ENCODE data around the gene OPA3. TPM values are rescaled to one million over a fixed set of nuclear protein-coding genes. Genes with fewer than 3 reads are reported as not detected.

OPA3 gene
- total RNA-seq, 4 donors from 2014 or later, result 5.7 to 14.9 (median 11.6) TPM

GRCh38 chr19:45505151-45505995 lies 79.2 kb downstream of the OPA3 start:
- TF ChIP-seq POLR2AphosphoS5 (IDR thresholded peaks at IDR 0.05) (no peak), POLR2A (IDR thresholded peaks at IDR 0.05) (no peak), CTCF (IDR thresholded peaks at IDR 0.05) (no peak), EP300 (IDR thresholded peaks at IDR 0.05) (no peak)
- Histone ChIP-seq H3K27me3 (peaks cover 7% of the 10 kb centered on the region), H3K4me1 (peaks cover 0 to 23% (median 0%) of the 10 kb centered on the region in 3 donors), H3K27ac (peak overlapping the region; percentile 82 to 97 (median 92)), H3K4me3 (no peak overlapping the region), H3K36me3 (no peaks in the 10 kb centered on the region), H3K9me3 (no peaks in the 10 kb centered on the region)
- WGBS, 2 donors (ENCODE audit: low coverage in 1 of 2), result 51 to 85% methylated on average over 3 to 4 of the region's 8 CpGs
- no peak for ATAC-seq

DNA sequence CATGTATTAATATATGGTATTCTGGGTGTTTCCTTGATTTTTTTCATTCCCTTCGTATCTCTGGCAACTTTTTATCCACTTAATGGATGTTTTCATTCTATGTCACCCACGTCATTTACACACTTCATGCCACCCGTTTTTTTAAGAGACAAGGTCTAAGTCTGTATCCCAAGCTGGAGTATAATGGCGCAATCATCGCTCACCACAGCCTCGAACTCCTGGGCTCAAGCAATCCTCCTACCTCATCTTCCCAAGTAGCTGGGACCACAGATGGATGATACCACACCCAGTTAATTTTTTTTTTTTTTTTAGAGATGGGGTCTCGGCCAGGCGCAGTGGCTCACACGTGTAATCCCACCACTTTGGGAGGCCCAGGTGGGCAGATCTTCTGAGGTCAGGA lies 80.7 kb downstream of the OPA3 start:
- ATAC-seq, result no peak
- H3K27ac ChIP-seq, result no peak overlapping the region
- peaks cover 0 to 21% (median 6%) of the 10 kb centered on the region in 3 donors for H3K4me1 ChIP-seq
- peaks cover 21% of the 10 kb centered on the region for H3K27me3 ChIP-seq
- H3K4me3 ChIP-seq, result no peak overlapping the region
- TF ChIP-seq POLR2A (IDR thresholded peaks at IDR 0.05) (no peak), EP300 (IDR thresholded peaks at IDR 0.05) (no peak), CTCF (IDR thresholded peaks at IDR 0.05) (no peak), POLR2AphosphoS5 (IDR thresholded peaks at IDR 0.05) (no peak)
- WGBS, 2 donors (ENCODE audit: low coverage in 1 of 2), result 71 to 86% methylated on average over 5 to 7 of the region's 9 CpGs
- no peaks in the 10 kb centered on the region for H3K9me3 ChIP-seq
- no peaks in the 10 kb centered on the region for H3K36me3 ChIP-seq

DNA sequence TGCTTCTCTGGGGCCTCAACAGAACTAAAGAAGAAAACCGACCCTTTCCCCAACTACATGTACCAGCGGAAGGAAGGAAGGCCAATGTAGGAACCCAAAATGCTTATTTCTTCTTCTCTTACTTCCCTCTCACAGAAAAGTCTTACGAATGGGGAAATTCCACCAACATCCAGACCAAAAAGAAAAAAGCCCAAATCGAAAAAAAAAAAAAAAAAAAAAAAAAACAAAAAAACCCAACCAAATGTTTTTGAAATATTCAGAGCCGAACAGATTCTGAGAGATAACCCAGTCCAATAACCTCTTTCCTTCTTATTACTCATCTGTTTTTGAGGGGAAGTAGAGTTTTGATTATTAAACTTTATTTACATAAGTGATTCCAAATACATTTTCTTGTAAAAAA lies 82.5 kb downstream of the OPA3 start:
- Histone ChIP-seq H3K27ac (no peak overlapping the region), H3K4me3 (no peak overlapping the region), H3K9me3 (no peaks in the 10 kb centered on the region), H3K4me1 (peaks cover 0 to 39% (median 21%) of the 10 kb centered on the region in 3 donors), H3K27me3 (peaks cover 39% of the 10 kb centered on the region), H3K36me3 (no peaks in the 10 kb centered on the region)
- ATAC-seq, result no peak
- no peak for TF ChIP-seq EP300 (IDR thresholded peaks at IDR 0.05)
- no peak for TF ChIP-seq POLR2A (IDR thresholded peaks at IDR 0.05)
- no peak for TF ChIP-seq POLR2AphosphoS5 (IDR thresholded peaks at IDR 0.05)
- TF ChIP-seq CTCF (IDR thresholded peaks at IDR 0.05), result no peak
- 66 to 73% methylated on average over 3 to 4 of the region's 5 CpGs for WGBS, 2 donors (ENCODE audit: low coverage in 1 of 2)

DNA sequence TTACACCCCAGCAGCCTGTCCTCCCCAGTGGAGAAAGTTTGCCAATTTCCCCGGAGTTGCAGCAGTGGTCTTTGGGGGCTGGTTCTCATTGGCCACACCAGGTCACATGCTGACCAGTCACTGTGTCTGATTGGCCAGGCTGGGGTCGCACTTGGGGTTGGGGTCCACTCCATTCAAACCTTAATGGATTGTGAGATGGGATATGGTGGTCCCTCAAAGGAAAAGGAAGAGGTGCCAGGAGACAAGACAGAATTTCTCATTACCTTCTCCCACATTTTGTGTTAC lies 82.9 kb downstream of the OPA3 start:
- peaks cover 41% of the 10 kb centered on the region for H3K27me3 ChIP-seq
- no peak overlapping the region for H3K4me3 ChIP-seq
- 57% methylated on average over 1 of the region's 2 CpGs; no CpG with 5 or more reads in 1 of the 2 donors for WGBS, 2 donors (ENCODE audit: low coverage in 1 of 2)
- no peaks in the 10 kb centered on the region for H3K36me3 ChIP-seq
- H3K27ac ChIP-seq, result no peak overlapping the region
- ATAC-seq, result no peak
- peaks cover 0 to 42% (median 21%) of the 10 kb centered on the region in 3 donors for H3K4me1 ChIP-seq
- no peaks in the 10 kb centered on the region for H3K9me3 ChIP-seq
- no peak for TF ChIP-seq CTCF (IDR thresholded peaks at IDR 0.05)
- no peak for TF ChIP-seq POLR2A (IDR thresholded peaks at IDR 0.05)
- no peak for TF ChIP-seq POLR2AphosphoS5 (IDR thresholded peaks at IDR 0.05)
- no peak for TF ChIP-seq EP300 (IDR thresholded peaks at IDR 0.05)
